HG03025 (cell line): ENCODE measurements around the gene TCF12.

Experiments
- ATAC-seq: cut with Tn5 transposase; IDR thresholded peaks from one replicate; pipeline ENCODE4 v1.9.1; 2021; ENCODE audit warnings: mild to moderate bottlenecking, moderate library complexity; ENCODE audit not compliant: unreplicated experiment, low FRiP score

The TCF12 gene

DNA sequence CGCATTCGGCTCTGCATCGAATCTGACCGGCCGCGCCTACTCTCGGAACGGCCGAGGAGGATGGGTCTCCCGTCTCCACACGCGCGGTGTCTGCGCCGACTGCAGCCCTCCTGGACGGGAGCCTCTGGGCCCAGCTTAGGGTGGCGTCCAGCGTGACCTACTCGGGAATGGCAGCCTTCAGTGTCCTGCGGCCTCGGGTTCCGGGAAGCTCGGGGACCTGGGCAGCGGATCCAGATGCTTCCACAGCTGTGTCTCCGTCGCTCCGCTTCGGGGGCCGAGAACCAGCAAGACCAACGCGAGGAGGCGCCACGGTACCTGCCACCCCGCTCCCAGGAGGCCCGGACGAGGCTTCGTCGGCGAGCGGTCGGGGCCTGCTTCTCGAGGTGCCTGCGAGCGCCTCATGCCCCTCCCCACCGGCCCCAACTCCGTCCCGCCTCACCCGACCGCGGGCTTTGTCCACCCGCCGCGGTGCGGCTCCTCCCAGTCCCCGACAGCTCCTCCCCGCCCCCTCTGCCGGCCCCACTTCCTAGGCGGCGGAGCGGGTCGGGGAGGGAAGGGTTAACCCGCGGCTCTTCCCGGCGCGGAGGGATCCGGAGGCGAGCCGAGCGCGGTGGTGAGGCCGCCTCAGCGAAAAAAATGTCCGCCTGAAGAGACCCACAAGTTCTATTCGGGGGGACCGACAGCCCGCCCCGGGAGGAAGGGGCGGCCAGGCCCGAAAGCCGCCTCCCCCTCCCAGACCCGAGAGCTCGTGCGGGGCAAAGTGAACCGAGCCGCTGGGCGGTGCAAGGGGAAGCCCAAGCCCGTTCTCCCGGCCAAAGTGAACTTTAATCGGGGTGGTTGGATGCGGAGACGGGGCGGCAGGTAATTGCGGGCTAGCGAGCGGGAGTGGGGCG lies at the start of gene TCF12:
Gene TCF12 (plus strand): TSS at position 599 of the 893 bp plus-strand sequence. CDS start 1,270 bp downstream, outside the sequence.
- ATAC-seq: peak; percentile 73

DNA sequence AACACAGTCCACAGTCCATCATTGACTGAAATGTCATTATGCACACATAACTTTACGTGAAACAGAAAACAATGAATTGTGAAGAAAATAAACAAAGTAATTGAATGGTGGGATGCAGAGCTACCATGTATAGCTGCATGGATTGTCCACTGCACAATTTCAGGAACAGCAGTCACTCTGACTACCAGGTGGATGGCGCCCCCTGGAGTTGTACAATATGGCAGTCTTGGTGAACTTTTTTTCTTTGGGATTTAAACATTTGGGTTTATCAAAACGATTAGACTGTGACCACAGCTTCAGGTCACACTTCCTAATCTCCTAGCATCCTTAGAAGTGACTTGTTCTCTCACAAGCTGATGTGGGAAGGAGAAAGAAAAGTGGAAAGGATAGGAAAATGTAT lies 48.9 kb upstream of the TCF12 start:
- ATAC-seq: no peak

GRCh38 chr15:56871185-56871584 lies 47.3 kb upstream of the TCF12 start:
- ATAC-seq: no peak

DNA sequence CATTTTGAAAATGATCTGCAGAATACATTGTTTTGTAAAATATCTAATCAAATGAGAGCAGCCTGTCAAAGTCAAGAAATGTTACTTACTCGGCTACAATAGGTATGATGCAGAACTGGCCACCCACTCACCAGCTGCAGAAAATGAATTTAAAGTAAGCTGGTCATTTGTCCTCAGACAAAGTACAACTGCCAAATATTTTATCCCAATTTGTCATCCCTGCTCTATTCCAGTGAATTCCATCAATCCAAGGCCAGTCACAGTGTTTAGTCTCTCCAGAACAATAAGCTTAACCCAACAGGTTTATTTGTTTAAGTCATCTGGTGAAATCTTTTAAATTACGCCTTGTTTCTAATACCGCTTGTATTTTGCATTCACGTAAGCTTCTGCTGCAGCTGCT lies 46.6 kb upstream of the TCF12 start:
- no peak for ATAC-seq

GRCh38 chr15:56877255-56877970 lies 41.0 kb upstream of the TCF12 start:
- ATAC-seq: no peak

- ATAC-seq: no peak
These were observed 38.9 kb upstream of the TCF12 start for GRCh38 chr15:56879502-56879901.

DNA sequence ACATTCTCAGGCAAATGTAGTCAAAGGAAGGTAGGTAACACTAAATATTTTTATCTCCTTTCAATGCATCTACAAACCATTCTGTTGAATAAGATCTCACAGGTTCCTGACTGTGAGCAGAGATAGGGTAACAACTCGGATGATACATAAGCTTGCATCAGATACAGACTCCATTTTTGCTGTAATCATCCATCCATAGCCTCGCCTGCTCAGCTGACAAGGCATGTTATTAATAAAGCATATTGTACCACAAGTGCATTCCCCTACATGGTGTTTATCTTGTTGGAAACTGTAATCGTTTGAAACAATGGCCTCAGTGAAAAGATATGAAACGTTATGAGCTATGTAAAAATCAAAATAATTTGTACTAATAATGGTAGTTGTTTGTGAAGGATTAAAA lies 35.4 kb upstream of the TCF12 start:
- no peak for ATAC-seq

GRCh38 chr15:56886363-56886931 lies 32.0 kb upstream of the TCF12 start:
- no peak for ATAC-seq

GRCh38 chr15:56886932-56887781 lies 31.3 kb upstream of the TCF12 start:
- peak; percentile 84 for ATAC-seq

GRCh38 chr15:56887782-56888438 lies 30.5 kb upstream of the TCF12 start:
- no peak for ATAC-seq

DNA sequence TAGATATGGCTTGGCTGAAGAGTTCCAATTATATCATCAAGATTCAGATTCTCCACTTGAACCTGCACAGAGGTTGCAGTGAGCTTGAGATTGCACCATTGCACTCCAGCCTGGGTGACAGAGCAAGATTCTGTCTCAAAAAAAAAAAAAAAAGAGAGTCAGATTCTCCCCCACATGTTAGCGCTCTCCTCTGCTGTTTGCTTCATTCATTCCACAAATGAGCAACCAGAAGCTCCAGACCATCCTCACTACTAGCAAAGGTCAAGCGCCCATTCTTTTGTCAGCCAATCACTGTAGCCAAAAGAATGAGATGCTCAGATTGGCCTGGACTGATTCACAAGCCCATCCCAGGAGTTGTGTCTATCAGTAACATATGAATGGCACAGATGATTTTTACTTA lies 28.4 kb upstream of the TCF12 start:
- no peak for ATAC-seq

- ATAC-seq: no peak
These were observed 26.5 kb upstream of the TCF12 start for GRCh38 chr15:56891852-56892440.

DNA sequence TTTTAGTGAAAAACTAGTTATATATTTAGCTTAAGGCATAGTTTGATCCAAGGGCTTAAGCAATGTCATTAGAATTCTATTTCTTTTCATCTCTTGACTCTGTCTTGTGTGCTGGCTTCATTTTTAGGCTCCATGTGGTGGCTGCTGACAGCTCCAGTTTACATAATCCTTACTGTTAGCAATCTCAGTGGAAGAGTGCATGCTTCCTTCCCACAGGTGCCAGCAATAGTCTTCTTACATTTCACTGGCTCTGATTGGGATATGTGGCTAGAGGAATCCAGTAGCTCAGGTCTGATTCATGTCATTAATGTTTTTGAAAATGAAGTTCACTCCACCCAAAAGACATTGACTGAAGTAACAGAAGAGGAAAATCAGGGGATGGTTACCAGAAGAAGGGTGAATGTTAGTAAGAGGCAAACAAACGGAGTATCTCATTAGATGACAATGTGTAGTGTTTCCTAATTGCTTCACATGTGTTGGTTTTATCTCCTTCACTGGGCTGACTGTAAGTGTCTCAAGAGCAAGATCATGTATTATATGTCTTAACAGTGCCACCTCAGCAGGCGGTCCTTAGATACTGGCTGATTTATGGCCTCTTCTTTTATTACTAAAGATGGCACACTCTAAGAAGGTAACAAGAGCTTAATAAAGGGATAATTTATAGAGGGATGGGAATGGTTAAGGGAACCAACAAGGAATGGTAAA lies 25.6 kb upstream of the TCF12 start:
- ATAC-seq: no peak

DNA sequence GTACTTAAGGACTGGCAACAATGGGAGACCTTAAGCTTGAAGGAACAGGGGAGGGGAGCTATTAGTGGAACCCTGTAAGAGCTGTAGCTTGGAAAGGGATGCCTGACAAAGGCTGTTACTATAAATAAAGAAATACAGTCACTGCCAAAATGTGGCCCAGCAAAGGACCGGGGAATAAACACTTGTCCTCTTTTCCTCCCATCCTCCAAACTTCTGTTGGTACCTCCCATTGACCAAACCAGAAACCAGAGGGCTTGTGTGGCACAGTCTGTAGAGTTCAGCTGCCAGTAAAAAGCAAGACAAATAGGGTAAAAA lies 25.1 kb upstream of the TCF12 start:
- no peak for ATAC-seq

GRCh38 chr15:56894601-56895000 lies 23.8 kb upstream of the TCF12 start:
- no peak for ATAC-seq

DNA sequence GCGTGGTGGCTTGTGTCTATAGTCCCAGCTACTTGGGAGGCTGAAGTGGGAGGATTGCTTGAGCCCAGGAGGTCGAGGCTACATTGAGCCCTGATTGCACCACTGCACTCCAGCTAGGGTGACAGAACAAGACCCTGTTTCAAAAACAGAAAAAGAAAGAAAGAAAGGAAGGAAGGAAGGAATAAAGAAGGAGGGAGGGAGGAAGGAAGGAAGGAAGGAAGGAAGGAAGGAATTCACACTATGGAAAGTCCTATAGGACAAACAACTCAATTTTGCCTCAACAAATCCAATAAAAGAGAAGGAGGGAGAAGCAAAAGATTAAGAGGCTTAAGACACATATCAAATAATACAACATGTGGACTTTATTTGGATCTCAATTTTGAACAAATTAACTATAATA lies 16.5 kb upstream of the TCF12 start:
- no peak for ATAC-seq

GRCh38 chr15:56906766-56907165 lies 11.7 kb upstream of the TCF12 start:
- no peak for ATAC-seq

DNA sequence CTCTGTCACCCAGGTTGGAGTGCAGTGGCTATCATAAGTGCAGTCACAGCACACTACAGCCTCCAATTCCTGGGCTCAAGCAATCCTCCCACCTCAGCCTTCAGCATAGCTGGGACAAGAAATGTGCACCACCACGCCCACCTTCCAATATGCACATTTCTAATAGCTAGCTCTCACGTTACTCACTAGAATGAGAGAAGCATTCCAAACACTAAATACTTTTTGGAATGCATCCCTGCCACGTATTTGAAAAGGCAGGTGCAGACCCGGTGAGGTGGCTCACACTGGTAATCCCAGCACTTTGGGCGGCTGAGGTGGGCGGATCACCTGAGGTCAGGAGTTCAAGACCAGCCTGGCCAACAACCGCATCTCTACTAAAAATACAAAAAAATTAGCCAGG lies 7.6 kb upstream of the TCF12 start:
- ATAC-seq: no peak

- ATAC-seq: no peak
These were observed 5.2 kb upstream of the TCF12 start for GRCh38 chr15:56913241-56913640.
